Activated T-helper 1 cell treated with anti-CD3 and anti-CD28 coated beads, Interleukin-12 subunit alpha, Interleukin-12 subunit beta, Interleukin-2, Interleukin-4 antibody, amounts not matched to agents 30 ng/mL and 10 ng/mL and 1 ng/mL, durations not matched to agents 14 hours and 24 hours and 36 hours (primary cell): ENCODE measurements around the gene PLAAT4. TPM values are rescaled to one million over a fixed set of nuclear protein-coding genes. Genes with fewer than 3 reads are reported as not detected.

Experiments
- DNase-seq: peaks from one replicate; pipeline ENCODE4 v3.0.0; 2021; ENCODE audit warnings: low spot score
- H3K27ac Mint-ChIP-seq: one replicate; pipeline ENCODE4 v1.8.0; 2021; ENCODE audit warnings: mild to moderate bottlenecking, mixed read lengths
- H3K27me3 Mint-ChIP-seq: one replicate; pipeline ENCODE4 v1.8.0; 2022; ENCODE audit warnings: mild to moderate bottlenecking, moderate library complexity, mixed read lengths; ENCODE audit not compliant: insufficient read depth
- H3K36me3 Mint-ChIP-seq: one replicate; pipeline ENCODE4 v1.8.0; 2021; ENCODE audit warnings: low read depth, mixed read lengths
- H3K4me1 Mint-ChIP-seq: one replicate; pipeline ENCODE4 v1.8.0; 2021; ENCODE audit warnings: low read depth, mixed read lengths
- H3K4me3 Mint-ChIP-seq: one replicate; pipeline ENCODE4 v1.8.0; 2021; ENCODE audit warnings: mild to moderate bottlenecking, moderate library complexity, mixed read lengths
- H3K9me3 Mint-ChIP-seq: one replicate; pipeline ENCODE4 v1.8.0; 2021; ENCODE audit warnings: mixed read lengths
- intact Hi-C: fragments of 100-400 bp; cut with micrococcal nuclease; formaldehyde crosslinking; loops from one replicate; pipeline ENCODE4 v1.15.1; 2024
- total RNA-seq: library from RNA; stranded (reverse); gene quantifications from 2 replicates; pipeline ENCODE4 v1.2.3, GENCODE V29; 2022

PLAAT4 gene
- total RNA-seq = 11.8 and 12.2 TPM in 2 replicates

GRCh38 chr11:63536669-63537292, at the start of gene PLAAT4:
TSS of gene PLAAT4 (plus strand) at chr11:63536808. CDS start at chr11:63536869, 61 bp downstream.
- H3K9me3 Mint-ChIP-seq = no peaks in the 10 kb centered on the region
- H3K27ac Mint-ChIP-seq = peak within 1 kb of the TSS; percentile 91
- H3K4me3 Mint-ChIP-seq = peak within 1 kb of the TSS; percentile 86
- peak; percentile 41 for DNase-seq
- intact Hi-C loops = loop anchor here (5.0 kb wide), 1 partner anchor 101 kb away; no protein-coding TSS in a partner anchor
- H3K36me3 Mint-ChIP-seq = peaks cover 11% of the 10 kb centered on the region
- H3K4me1 Mint-ChIP-seq = peaks cover 69% of the 10 kb centered on the region
- no peaks in the 10 kb centered on the region for H3K27me3 Mint-ChIP-seq

- intact Hi-C loops = no loop called here
- H3K9me3 Mint-ChIP-seq = peaks cover 13% of the 10 kb centered on the region
- H3K4me1 Mint-ChIP-seq = peaks cover 15% of the 10 kb centered on the region
- H3K27me3 Mint-ChIP-seq = peaks cover 66% of the 10 kb centered on the region
- H3K36me3 Mint-ChIP-seq = no peaks in the 10 kb centered on the region
- H3K27ac Mint-ChIP-seq = no peak overlapping the region
- no peak for DNase-seq
- no peak overlapping the region for H3K4me3 Mint-ChIP-seq
Measured at GRCh38 chr11:63488789-63489188, 47.8 kb upstream of the PLAAT4 start.

- Mint-ChIP-seq H3K9me3 (peaks cover 9% of the 10 kb centered on the region), H3K4me3 (no peak overlapping the region), H3K27me3 (peaks cover 66% of the 10 kb centered on the region), H3K36me3 (no peaks in the 10 kb centered on the region), H3K27ac (no peak overlapping the region), H3K4me1 (peaks cover 15% of the 10 kb centered on the region)
- intact Hi-C loops = loop anchor here (5.0 kb wide), 1 partner anchor 77 kb away; no protein-coding TSS in a partner anchor
- no peak for DNase-seq
Measured at GRCh38 chr11:63489879-63490278, 46.7 kb upstream of the PLAAT4 start.

GRCh38 chr11:63490551-63491239, 45.9 kb upstream of the PLAAT4 start, which contains the start of gene PLAAT5:
TSS of gene PLAAT5 (minus strand) at chr11:63491167. CDS start at chr11:63491034, 133 bp downstream.
- Mint-ChIP-seq H3K36me3 (no peaks in the 10 kb centered on the region), H3K9me3 (peaks cover under 1% of the 10 kb centered on the region), H3K27ac (no peak within 1 kb of the TSS), H3K27me3 (peaks cover 62% of the 10 kb centered on the region), H3K4me3 (peak within 1 kb of the TSS; percentile 67), H3K4me1 (peaks cover 15% of the 10 kb centered on the region)
- DNase-seq = no peak
- intact Hi-C loops = loop anchor here (5.0 kb wide), 1 partner anchor 77 kb away; no protein-coding TSS in a partner anchor

- Mint-ChIP-seq H3K4me3 (peak overlapping the region; percentile 67), H3K36me3 (no peaks in the 10 kb centered on the region), H3K9me3 (no peaks in the 10 kb centered on the region), H3K4me1 (peaks cover 15% of the 10 kb centered on the region), H3K27ac (no peak overlapping the region), H3K27me3 (peaks cover 61% of the 10 kb centered on the region)
- intact Hi-C loops = loop anchor here (5.0 kb wide), 1 partner anchor 76 kb away; no protein-coding TSS in a partner anchor
- no peak for DNase-seq
Measured at GRCh38 chr11:63491240-63491587, 45.4 kb upstream of the PLAAT4 start.

GRCh38 chr11:63491636-63492372, 44.8 kb upstream of the PLAAT4 start:
- Mint-ChIP-seq H3K4me1 (peaks cover 15% of the 10 kb centered on the region), H3K27me3 (peaks cover 61% of the 10 kb centered on the region), H3K27ac (no peak overlapping the region), H3K4me3 (peak overlapping the region; percentile 46), H3K36me3 (no peaks in the 10 kb centered on the region), H3K9me3 (no peaks in the 10 kb centered on the region)
- intact Hi-C loops = loop anchor here (5.0 kb wide), 1 partner anchor 75 kb away; no protein-coding TSS in a partner anchor
- no peak for DNase-seq

GRCh38 chr11:63492441-63492840, 44.2 kb upstream of the PLAAT4 start:
- Mint-ChIP-seq H3K4me3 (no peak overlapping the region), H3K4me1 (peaks cover 15% of the 10 kb centered on the region), H3K9me3 (no peaks in the 10 kb centered on the region), H3K36me3 (no peaks in the 10 kb centered on the region), H3K27me3 (peaks cover 61% of the 10 kb centered on the region), H3K27ac (no peak overlapping the region)
- no peak for DNase-seq
- intact Hi-C loops = loop anchor here (5.0 kb wide), 1 partner anchor 75 kb away; no protein-coding TSS in a partner anchor

- Mint-ChIP-seq H3K36me3 (no peaks in the 10 kb centered on the region), H3K27ac (no peak overlapping the region), H3K4me3 (no peak overlapping the region), H3K27me3 (peaks cover 62% of the 10 kb centered on the region), H3K4me1 (peaks cover 15% of the 10 kb centered on the region), H3K9me3 (no peaks in the 10 kb centered on the region)
- intact Hi-C loops = loop anchor here (5.0 kb wide), 1 partner anchor 74 kb away; no protein-coding TSS in a partner anchor
- no peak for DNase-seq
Measured at GRCh38 chr11:63493127-63493526, 43.5 kb upstream of the PLAAT4 start.

- Mint-ChIP-seq H3K36me3 (no peaks in the 10 kb centered on the region), H3K27ac (no peak overlapping the region), H3K9me3 (peaks cover 10% of the 10 kb centered on the region), H3K4me1 (peaks cover 15% of the 10 kb centered on the region), H3K27me3 (peaks cover 49% of the 10 kb centered on the region), H3K4me3 (no peak overlapping the region)
- DNase-seq = no peak
- intact Hi-C loops = loop anchor here (5.0 kb wide), 1 partner anchor 72 kb away; no protein-coding TSS in a partner anchor
Measured at GRCh38 chr11:63494975-63495374, 41.6 kb upstream of the PLAAT4 start.

- peaks cover 9% of the 10 kb centered on the region for H3K27me3 Mint-ChIP-seq
- intact Hi-C loops = no loop called here
- no peak overlapping the region for H3K27ac Mint-ChIP-seq
- no peak for DNase-seq
- H3K4me3 Mint-ChIP-seq = no peak overlapping the region
- peaks cover 6% of the 10 kb centered on the region for H3K36me3 Mint-ChIP-seq
- peaks cover 24% of the 10 kb centered on the region for H3K9me3 Mint-ChIP-seq
- H3K4me1 Mint-ChIP-seq = no peaks in the 10 kb centered on the region
Measured at GRCh38 chr11:63499874-63500273, 36.7 kb upstream of the PLAAT4 start.

- Mint-ChIP-seq H3K4me3 (no peak overlapping the region), H3K27ac (no peak overlapping the region), H3K9me3 (peaks cover 24% of the 10 kb centered on the region), H3K27me3 (peaks cover 5% of the 10 kb centered on the region), H3K4me1 (no peaks in the 10 kb centered on the region), H3K36me3 (peaks cover 6% of the 10 kb centered on the region)
- DNase-seq = no peak
- intact Hi-C loops = no loop called here
Measured at GRCh38 chr11:63501236-63501635, 35.4 kb upstream of the PLAAT4 start.

- intact Hi-C loops = no loop called here
- H3K4me1 Mint-ChIP-seq = no peaks in the 10 kb centered on the region
- no peak overlapping the region for H3K4me3 Mint-ChIP-seq
- H3K27me3 Mint-ChIP-seq = peaks cover 5% of the 10 kb centered on the region
- no peak for DNase-seq
- peaks cover 6% of the 10 kb centered on the region for H3K36me3 Mint-ChIP-seq
- H3K9me3 Mint-ChIP-seq = peaks cover 24% of the 10 kb centered on the region
- H3K27ac Mint-ChIP-seq = no peak overlapping the region
Measured at GRCh38 chr11:63502252-63502820, 34.3 kb upstream of the PLAAT4 start.
